H1 (cell line): Measurements from ENCODE around the gene ABCF2. TPM values are rescaled to one million over a fixed set of nuclear protein-coding genes. Genes with fewer than 3 reads are reported as not detected.
A peak's percentile ranks its signal among the peaks of the same experiment; 100 is the strongest.

Source experiments
- CTCF ChIA-PET: fragments of 300-600 bp; sonication (Branson Sonifier 250); formaldehyde crosslinking; loops from one replicate; lab custom pipeline; 2021; ENCODE audit not compliant: partially characterized antibody; lab: Charles Lee
- POLR2A ChIA-PET: fragments of 300-600 bp; sonication (Branson Sonifier 250); formaldehyde crosslinking; loops from one replicate; lab custom pipeline; 2021; ENCODE audit warnings: inconsistent platforms; ENCODE audit not compliant: partially characterized antibody; lab: Charles Lee
- DNase-seq, 2 experiments: peaks; one replicate each; pipeline versions ENCODE4 v3.0.0 to v3.0.0-alpha.2; 2010 to 2022; ENCODE audit warnings: low spot score in 2 of 2, low read depth in 1 of 2, mixed read lengths in 1 of 2
- FAIRE-seq: peaks from 2 replicates; lab custom pipeline; 2011; peaks lifted over from hg19 to GRCh38; lab: Jason Lieb, UNC
- H2AFZ ChIP-seq: 2 replicates; pipeline ENCODE4 v1.8.1; 2012; ENCODE audit warnings: low read length, inconsistent platforms
- H2AK5ac ChIP-seq: 2 replicates; pipeline ENCODE4 v1.6.1; 2013; ENCODE audit warnings: low read depth, low read length
- H2BK120ac ChIP-seq: replicated peaks from 2 replicates; pipeline ENCODE3; 2013; ENCODE audit warnings: low read depth, low read length, inconsistent platforms
- H2BK12ac ChIP-seq: 2 replicates; pipeline ENCODE4 v1.6.1; 2013; ENCODE audit warnings: low read depth, low read length
- H2BK15ac ChIP-seq: 2 replicates; pipeline ENCODE4 v1.6.1; 2013; ENCODE audit warnings: low read length
- H2BK20ac ChIP-seq: 2 replicates; pipeline ENCODE4 v1.6.1; 2013; ENCODE audit warnings: low read length
- H2BK5ac ChIP-seq: 2 replicates; pipeline ENCODE4 v1.6.1; 2013; ENCODE audit warnings: low read depth, low read length
- H3K14ac ChIP-seq: 2 replicates; pipeline ENCODE4 v1.6.1; 2013; ENCODE audit warnings: inconsistent platforms; ENCODE audit not compliant: insufficient read length
- H3K18ac ChIP-seq: 2 replicates; pipeline ENCODE4 v1.6.1; 2013; ENCODE audit warnings: low read length; ENCODE audit errors: extremely low read depth
- H3K23ac ChIP-seq: 2 replicates; pipeline ENCODE4 v1.6.1; 2013; ENCODE audit warnings: inconsistent platforms; ENCODE audit not compliant: insufficient read length
- H3K23me2 ChIP-seq: 2 replicates; pipeline ENCODE4 v1.6.1; 2013; ENCODE audit warnings: low read depth, low read length
- H3K27ac ChIP-seq: 2 replicates; pipeline ENCODE4 v1.6.1; 2011; ENCODE audit warnings: low read depth, low read length, inconsistent platforms
- H3K27me3 ChIP-seq, 4 experiments: replicated peaks in 1 of 4; 1 replicate in 1 of 4; 2 replicates in 3 of 4; pipeline versions ENCODE4 v1.6.1 to v1.8.1; 2011 to 2013; ENCODE audit warnings: low read length in 3 of 4, mild to moderate bottlenecking in 3 of 4, inconsistent platforms in 2 of 4, mixed read lengths in 2 of 4, moderate library complexity in 1 of 4; ENCODE audit not compliant: control insufficient read depth in 3 of 4, insufficient read depth in 3 of 4; ENCODE audit errors: extremely low read depth in 1 of 4
- H3K36me3 ChIP-seq, 4 experiments: 2 replicates each; pipeline versions ENCODE4 v1.6.1 to v1.8.1; 2011 to 2013; ENCODE audit warnings: mild to moderate bottlenecking in 4 of 4, low read length in 3 of 4, moderate library complexity in 2 of 4, control low read depth in 1 of 4, inconsistent platforms in 1 of 4; ENCODE audit not compliant: insufficient read depth in 4 of 4, control insufficient read depth in 2 of 4
- H3K4ac ChIP-seq: replicated peaks from 2 replicates; pipeline ENCODE3; 2013; ENCODE audit warnings: low read length, low read depth, mixed read lengths, inconsistent platforms; ENCODE audit not compliant: insufficient read length
- H3K4me1 ChIP-seq, 4 experiments: replicated peaks in 1 of 4; 1 replicate in 1 of 4; 2 replicates in 3 of 4; pipeline versions ENCODE4 v1.6.1 to v1.8.1; 2011 to 2013; ENCODE audit warnings: low read length in 3 of 4, inconsistent platforms in 2 of 4, mixed read lengths in 1 of 4; ENCODE audit not compliant: insufficient read depth in 4 of 4, control insufficient read depth in 3 of 4
- H3K4me2 ChIP-seq, 2 experiments: 2 replicates each; pipeline versions ENCODE4 v1.6.1 to v1.8.1; 2011 to 2013; ENCODE audit warnings: low read depth in 2 of 2, low read length in 2 of 2, control low read depth in 1 of 2, inconsistent platforms in 1 of 2, mild to moderate bottlenecking in 1 of 2; ENCODE audit not compliant: insufficient read depth in 1 of 2
- H3K4me3 ChIP-seq, 4 experiments: fragments of 200-600, 300-600 bp in 1 of 4; sonication (generic), shearing (Covaris generic), sonication (Bioruptor Twin) in 1 of 4; 2 replicates each; pipeline versions ENCODE4 v1.5.1 to v1.8.1; 2011 to 2016; ENCODE audit warnings: low read length in 4 of 4, low read depth in 3 of 4, control low read depth in 2 of 4, inconsistent platforms in 2 of 4, mild to moderate bottlenecking in 2 of 4, mixed read lengths in 1 of 4, moderate library complexity in 1 of 4; ENCODE audit not compliant: insufficient read depth in 2 of 4; ENCODE audit errors: extremely low read depth in 1 of 4
- H3K56ac ChIP-seq: replicated peaks from 2 replicates; pipeline ENCODE3; 2013; ENCODE audit warnings: low read depth, mild to moderate bottlenecking, mixed read lengths, low read length, inconsistent platforms; ENCODE audit not compliant: insufficient read length
- H3K79me1 ChIP-seq: 2 replicates; pipeline ENCODE4 v1.6.1; 2013; ENCODE audit warnings: low read depth, low read length, control low read depth
- H3K79me2 ChIP-seq, 2 experiments: 2 replicates each; pipeline versions ENCODE4 v1.6.1 to v1.8.1; 2012 to 2013; ENCODE audit warnings: low read length in 2 of 2, mild to moderate bottlenecking in 2 of 2, inconsistent platforms in 1 of 2; ENCODE audit not compliant: insufficient read depth in 2 of 2, control insufficient read depth in 1 of 2
- H3K9ac ChIP-seq, 4 experiments: replicated peaks in 1 of 4; 1 replicate in 1 of 4; 2 replicates in 3 of 4; pipeline versions ENCODE4 v1.6.1 to v1.8.1; 2011 to 2013; ENCODE audit warnings: low read depth in 3 of 4, low read length in 3 of 4, control low read depth in 2 of 4, mild to moderate bottlenecking in 2 of 4, moderate library complexity in 2 of 4, inconsistent platforms in 1 of 4; ENCODE audit errors: extremely low read depth in 1 of 4
- H3K9me3 ChIP-seq, 2 experiments: 2 replicates each; pipeline versions ENCODE4 v1.6.1 to v1.8.1; 2012 to 2013; ENCODE audit warnings: mild to moderate bottlenecking in 2 of 2, moderate library complexity in 2 of 2, control low read depth in 1 of 2, inconsistent platforms in 1 of 2, low read depth in 1 of 2, low read length in 1 of 2, mixed read lengths in 1 of 2; ENCODE audit not compliant: insufficient read depth in 2 of 2
- H4K20me1 ChIP-seq, 2 experiments: replicated peaks in 1 of 2; 2 replicates each; pipeline versions ENCODE3 to v1.8.1; 2011 to 2013; ENCODE audit warnings: inconsistent platforms in 2 of 2, low read length in 2 of 2, mild to moderate bottlenecking in 1 of 2; ENCODE audit not compliant: insufficient read depth in 2 of 2, control insufficient read depth in 1 of 2
- H4K5ac ChIP-seq: 2 replicates; pipeline ENCODE4 v1.6.1; 2013; ENCODE audit warnings: low read length, low read depth, mixed read lengths, inconsistent platforms; ENCODE audit not compliant: insufficient read length
- H4K8ac ChIP-seq: 2 replicates; pipeline ENCODE4 v1.8.0; 2013; ENCODE audit warnings: mild to moderate bottlenecking, moderate library complexity, low read length, inconsistent platforms; ENCODE audit not compliant: insufficient read depth; ENCODE audit errors: extremely low read depth
- H4K91ac ChIP-seq: replicated peaks from 2 replicates; pipeline ENCODE3; 2013; ENCODE audit warnings: low read length, mixed read lengths, inconsistent platforms; ENCODE audit not compliant: insufficient read length
- EGR1 ChIP-seq: IDR thresholded peaks from 2 replicates; pipeline ENCODE4 v1.6.1; 2011; ENCODE audit warnings: low read depth, low read length, borderline replicate concordance
- EZH2 ChIP-seq: fragments of 200-600 bp; sonication (generic); IDR thresholded peaks from 2 replicates; pipeline ENCODE4 v1.7.1; 2012; ENCODE audit warnings: low read depth, mild to moderate bottlenecking, moderate library complexity, low read length, inconsistent platforms; ENCODE audit not compliant: severe bottlenecking
- JUN ChIP-seq: IDR thresholded peaks from 2 replicates; pipeline ENCODE4 v1.6.1; 2011; ENCODE audit warnings: low read depth, mild to moderate bottlenecking, improper control_type of control experiment, low read length
- JUND ChIP-seq: IDR thresholded peaks from 2 replicates; pipeline ENCODE4 v1.6.1; 2011; ENCODE audit warnings: mild to moderate bottlenecking, improper control_type of control experiment, low read length
- KDM4A ChIP-seq: IDR thresholded peaks from one replicate; pipeline ENCODE4 v1.7.1; 2012; ENCODE audit warnings: low read depth, mild to moderate bottlenecking, moderate library complexity, low read length, inconsistent platforms; ENCODE audit not compliant: severe bottlenecking
- NANOG ChIP-seq: IDR thresholded peaks from 2 replicates; pipeline ENCODE4 v1.6.1; 2011; ENCODE audit warnings: low read length, low read depth, mild to moderate bottlenecking, inconsistent platforms; ENCODE audit not compliant: insufficient read depth, poor library complexity, severe bottlenecking
- PHF8 ChIP-seq: fragments of 200-600 bp; sonication (generic); conservative IDR thresholded peaks from 2 replicates; pipeline ENCODE4 v1.7.1; 2012; ENCODE audit warnings: low read depth, mild to moderate bottlenecking, inconsistent platforms, low read length, moderate library complexity
- RBBP5 ChIP-seq: IDR thresholded peaks from 2 replicates; pipeline ENCODE4 v1.7.1; 2012; ENCODE audit warnings: low read depth, mild to moderate bottlenecking, inconsistent platforms, low read length, moderate library complexity, borderline replicate concordance
- RFX5 ChIP-seq: IDR thresholded peaks from 2 replicates; pipeline ENCODE4 v1.6.1; 2011; ENCODE audit warnings: low read depth, low read length, improper control_type of control experiment, borderline replicate concordance
- SP1 ChIP-seq: IDR thresholded peaks from 2 replicates; pipeline ENCODE4 v1.6.1; 2011; ENCODE audit warnings: low read depth, low read length
- SRF ChIP-seq: IDR thresholded peaks from 2 replicates; pipeline ENCODE4 v1.6.1; 2011; ENCODE audit warnings: mild to moderate bottlenecking, low read depth, low read length, moderate library complexity
- WGBS, 2 experiments: shearing (Covaris generic) in 1 of 2; methylation state at CpG; one replicate each; pipeline versions ENCODE4 v1.1.6 to v1.1.7; 2013 to 2015; ENCODE audit warnings: low lambda C conversion rate in 2 of 2, mixed read lengths in 2 of 2, inconsistent platforms in 1 of 2, low coverage in 1 of 2, missing lambda C conversion rate in 1 of 2; ENCODE audit not compliant: insufficient replicate concordance in 2 of 2, insufficient coverage in 1 of 2, insufficient read length in 1 of 2; ENCODE audit errors: extremely low coverage in 1 of 2, missing lambda C conversion rate in 1 of 2; 5-methylcytosine and 5-hydroxymethylcytosine counted together
- polyA plus RNA-seq, 7 experiments: library from polyadenylated mRNA; depleted of rRNA in 3 of 7; stranded (reverse) in 5 of 7; unstranded in 2 of 7; fragments of >200 nt in 5 of 7; fragments of 200-250 nt in 2 of 7; gene quantifications; 1 replicate in 5 of 7; 2 replicates in 1 of 7; 4 replicates in 1 of 7; pipeline versions ENCODE4 v1.2.1 to v1.2.3, GENCODE V29; 2011 to 2013; ENCODE audit warnings: missing spikeins in 2 of 7, mixed read lengths in 2 of 7
- total RNA-seq: library from RNA; stranded (reverse); fragmentation: NEBNext Ultra II Directional; extraction: Animal tissue kit (Norgen Biotek cat#: 25700); gene quantifications from 2 replicates; pipeline ENCODE4 v1.2.1, GENCODE V29; 2021

Gene ABCF2
- total and polyA plus RNA-seq, 2 of the 8 experiments (the other 6 are each of a cell fraction or from before 2014, with no cell fraction given): 28.0 to 55.0 TPM

DNA sequence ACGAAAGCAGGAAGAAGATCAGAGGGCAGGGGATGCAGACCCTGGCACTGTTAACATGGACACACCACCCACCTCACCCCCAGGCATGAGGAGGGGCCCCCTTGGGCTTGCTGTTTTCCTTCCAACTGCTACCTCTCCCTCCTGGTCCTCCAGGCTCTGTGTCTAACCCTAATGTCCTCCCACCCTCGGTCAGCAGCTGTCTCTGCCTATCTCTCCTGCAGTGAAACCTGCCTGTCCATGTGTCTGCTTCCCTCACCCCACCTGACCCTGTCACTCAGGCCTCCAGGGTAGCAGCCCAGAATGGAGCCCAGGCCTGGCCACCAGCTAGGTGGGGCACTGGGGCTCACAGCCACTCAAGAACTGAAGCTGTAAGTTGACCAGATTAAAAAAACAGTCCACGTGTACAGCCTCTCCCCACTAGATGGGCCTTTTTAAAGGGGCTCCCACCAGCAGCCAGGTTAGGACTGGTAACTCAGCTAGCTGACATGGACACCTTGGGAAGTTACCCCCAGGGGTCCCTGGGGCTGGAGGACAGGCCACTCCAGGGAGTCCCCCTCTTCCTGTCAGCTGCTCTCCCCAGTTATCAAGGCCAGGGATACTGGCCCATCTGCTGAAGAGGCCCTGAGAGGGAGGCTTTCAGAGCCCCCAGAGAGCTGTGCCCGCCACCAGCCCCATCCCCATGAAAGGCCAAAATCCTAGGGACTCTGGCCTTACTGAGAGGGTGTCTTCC lies 20.0 kb upstream of the ABCF2 start:
- no peak overlapping the region for H3K23ac ChIP-seq
- no peak for TF ChIP-seq RBBP5
- TF ChIP-seq EZH2: no peak
- no peak for TF ChIP-seq KDM4A
- no peak for TF ChIP-seq SRF
- TF ChIP-seq RFX5: no peak
- no peak for TF ChIP-seq NANOG
- TF ChIP-seq JUN: no peak
- TF ChIP-seq SP1: no peak
- no peak for TF ChIP-seq EGR1
- TF ChIP-seq JUND: no peak
- no peak for TF ChIP-seq PHF8

More for the DNA sequence above, 20.0 kb upstream of the ABCF2 start:
- H4K91ac ChIP-seq: peak overlapping the region; percentile 6
- H4K5ac ChIP-seq: no peak overlapping the region
- H4K8ac ChIP-seq: no peak overlapping the region
- ChIA-PET POLR2A (interaction anchor here (0.8 to 1.5 kb wide), 4 partner anchors 9 to 273 kb away, joined by 3 to 6 read pairs (median 4); partner anchors contain the start of gene RHEB), CTCF (interaction anchor here (0.8 to 5.1 kb wide), 12 partner anchors 9 to 122 kb away, joined by 3 to 43 read pairs (median 3); partner anchors contain the start of gene ABCF2)
- FAIRE-seq (no peak), DNase-seq (peak in 1 of 2 experiments; percentile 52)
- H2BK5ac ChIP-seq: no peak overlapping the region
- H2BK12ac ChIP-seq: 0 out of 2 replicates have a peak overlapping the region, but pooled peaks have one; percentile 60
- no peak overlapping the region for H2AFZ ChIP-seq
- peak overlapping the region; percentile 48; the same call in 1 of the 2 replicates for H2BK20ac ChIP-seq
- H3K9me3 ChIP-seq: no peaks in the 10 kb centered on the region
- H3K79me1 ChIP-seq: peaks cover 3% of the 10 kb centered on the region; the same call in 1 of the 2 replicates
- H3K4me1 ChIP-seq: peaks cover 0 to 58% (median 40%) of the 10 kb centered on the region in 4 experiments; a peak in 6 of 7 replicates
- no peak overlapping the region for H3K56ac ChIP-seq
- H2BK15ac ChIP-seq: peak overlapping the region; percentile 92; the same call in 1 of the 2 replicates
- H3K14ac ChIP-seq: no peak overlapping the region
- no peak overlapping the region for H3K4me3 ChIP-seq
- H3K79me2 ChIP-seq: no peaks in the 10 kb centered on the region
- no peaks in the 10 kb centered on the region for H3K36me3 ChIP-seq
- no peak overlapping the region for H3K27ac ChIP-seq
- H3K9ac ChIP-seq: no peak overlapping the region
- peak overlapping the region; percentile 75; the same call in 1 of the 2 replicates for H2AK5ac ChIP-seq
- H3K4ac ChIP-seq: no peak overlapping the region
- H3K18ac ChIP-seq: no peak overlapping the region
- H3K4me2 ChIP-seq: peak overlapping the region in 1 of 2 experiments; percentile 67; a peak in 1 of 4 replicates
- H2BK120ac ChIP-seq: no peak overlapping the region
- H3K27me3 ChIP-seq: peaks cover 20 to 68% (median 59%) of the 10 kb centered on the region in 4 experiments
- H4K20me1 ChIP-seq: peaks cover 1 to 9% of the 10 kb centered on the region in 2 experiments
- WGBS, 2 experiments: 63% methylated on average over 4 of the region's 4 CpGs; no CpG with 5 or more reads in 1 of the 2 experiments
- peaks cover 22% of the 10 kb centered on the region for H3K23me2 ChIP-seq
